GM19455 (cell line): ENCODE results near the gene CLCN3.
A peak's percentile ranks its signal among the peaks of the same experiment; 100 is the strongest.
"Not testable (repeated sequence)": the region's sequence is repeated elsewhere in the genome, so short reads cannot be mapped to it uniquely, and the experiment has no call there.

ENCODE experiments used
- ATAC-seq: cut with Tn5 transposase; IDR thresholded peaks from one replicate; pipeline ENCODE4 v1.9.1; 2021; ENCODE audit not compliant: unreplicated experiment

CLCN3 gene

DNA sequence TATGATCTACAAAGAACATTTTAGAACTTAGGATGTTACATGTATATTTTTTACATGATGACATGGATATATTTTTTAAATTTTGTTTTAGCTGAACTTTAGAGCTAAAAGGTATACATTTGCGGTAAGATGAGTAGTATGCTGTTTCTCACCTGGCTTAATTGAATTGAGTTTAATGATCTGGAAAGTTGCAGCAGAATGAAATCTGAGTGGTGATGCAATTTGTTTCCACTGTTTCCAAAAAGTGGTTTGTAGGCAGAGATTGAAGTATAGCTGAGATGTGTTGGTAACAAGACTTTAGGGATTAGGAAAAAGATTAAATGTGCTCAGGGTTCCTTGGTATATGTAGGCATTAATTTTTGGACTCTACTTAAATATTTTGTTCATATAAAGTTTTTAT, 69.3 kb downstream of the CLCN3 start:
- no peak for ATAC-seq

DNA sequence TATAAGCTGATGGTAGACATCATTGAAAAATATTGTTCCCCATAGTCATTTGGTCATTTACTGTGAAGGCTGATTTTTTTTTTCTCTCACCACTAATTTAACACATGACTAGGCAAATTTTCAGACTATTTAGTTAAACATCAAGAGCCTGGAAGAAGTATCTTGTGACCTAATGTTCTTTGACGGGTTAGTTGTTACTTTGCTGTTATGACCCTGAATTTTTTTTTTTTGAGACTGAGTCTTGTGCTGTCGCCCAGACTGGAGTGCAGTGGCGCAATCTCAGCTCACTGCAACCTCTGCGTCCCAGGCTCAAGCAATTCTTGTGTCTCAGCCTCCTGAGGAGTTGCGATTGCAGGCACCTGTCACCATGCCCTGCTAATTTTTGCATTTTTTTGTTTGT, 70.4 kb downstream of the CLCN3 start:
- ATAC-seq: no peak

DNA sequence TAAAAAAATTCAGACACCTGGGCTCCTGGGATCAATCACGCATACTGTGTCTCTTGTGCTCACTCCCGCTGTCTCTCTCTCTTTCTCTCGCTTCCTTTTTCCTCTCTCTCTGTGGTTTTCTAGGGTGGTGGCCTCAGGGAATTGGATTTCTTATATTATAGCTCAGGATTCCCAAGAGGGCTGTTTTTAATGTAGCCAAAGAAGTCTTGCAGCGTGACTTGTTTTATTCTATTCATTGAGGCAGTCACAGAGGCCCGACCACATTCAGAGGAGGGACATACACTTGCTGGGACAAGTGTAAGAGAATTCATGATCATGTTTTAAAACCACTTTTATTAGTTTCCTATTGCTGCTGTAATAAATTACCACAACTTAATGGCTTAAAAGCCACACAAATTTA, 78.0 kb downstream of the CLCN3 start:
- no peak for ATAC-seq

DNA sequence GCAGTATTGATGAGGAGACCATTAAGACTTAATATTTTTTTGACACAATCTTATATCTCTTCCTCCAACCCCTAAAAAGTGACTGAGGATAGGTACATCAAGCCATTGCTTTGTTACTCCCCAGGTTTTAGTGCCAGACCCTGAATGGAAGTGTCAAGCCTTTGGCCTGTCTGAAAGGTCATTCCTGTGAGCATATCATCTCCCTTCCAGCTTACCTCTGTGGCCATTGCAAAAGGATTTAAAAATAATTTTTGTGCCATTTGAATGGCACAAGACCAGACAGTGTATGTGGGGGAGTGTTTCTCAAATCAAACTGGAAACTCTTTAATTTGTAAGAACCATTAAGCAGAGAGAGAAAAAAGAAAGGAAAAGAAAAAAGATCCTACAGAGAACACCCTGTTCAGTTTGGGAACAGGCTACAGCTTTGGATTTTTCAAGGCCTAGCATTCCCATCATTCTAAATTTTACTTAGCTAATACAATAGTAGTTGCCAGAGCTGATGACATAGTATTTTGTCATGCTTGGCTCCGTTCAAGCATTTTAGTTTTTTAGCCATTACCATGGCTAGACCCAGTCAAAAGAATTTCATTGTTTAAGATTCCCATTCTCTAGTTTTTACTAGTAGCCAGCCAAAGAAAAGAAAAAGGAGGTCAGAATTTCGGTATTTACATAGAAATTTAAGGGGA, 87.7 kb downstream of the CLCN3 start:
- ATAC-seq: no peak

DNA sequence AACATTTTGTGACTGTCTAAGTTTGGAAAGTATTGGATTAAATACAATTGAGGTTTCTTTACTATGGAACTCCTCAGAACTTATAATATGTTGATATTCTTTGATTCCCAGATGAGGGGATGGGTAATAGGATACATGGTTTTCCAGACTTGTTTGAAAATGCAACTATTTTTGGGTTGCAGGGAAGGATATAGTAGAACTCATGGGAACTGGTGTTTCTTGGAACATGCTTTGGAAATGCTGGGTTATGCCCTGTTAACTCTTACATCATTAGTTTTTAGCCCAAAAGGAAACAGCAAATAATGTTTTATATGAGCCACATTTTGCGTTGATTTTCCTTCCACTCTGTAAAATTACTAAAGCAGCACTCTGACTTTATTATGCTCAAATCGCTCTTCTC, 95.4 kb downstream of the CLCN3 start:
- ATAC-seq: no peak

DNA sequence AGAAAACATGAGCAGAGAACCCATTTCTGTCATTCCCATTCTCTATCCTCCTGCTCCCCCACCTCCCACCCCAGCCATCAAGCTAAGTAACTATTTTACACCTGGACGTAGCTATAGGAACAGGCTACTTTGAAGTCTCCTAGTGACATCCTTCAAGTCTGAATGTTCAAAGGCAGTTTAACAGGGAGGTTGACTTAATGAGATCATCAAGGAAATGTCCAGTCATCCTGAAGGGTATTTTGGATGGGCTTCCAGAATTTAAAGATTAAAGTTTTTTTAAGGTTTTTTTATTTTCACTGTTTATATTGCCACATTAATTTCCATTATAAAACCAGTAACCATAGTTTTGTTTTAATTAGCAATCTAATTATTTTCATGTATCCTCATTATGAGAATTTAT, 96.3 kb downstream of the CLCN3 start:
- no peak for ATAC-seq

DNA sequence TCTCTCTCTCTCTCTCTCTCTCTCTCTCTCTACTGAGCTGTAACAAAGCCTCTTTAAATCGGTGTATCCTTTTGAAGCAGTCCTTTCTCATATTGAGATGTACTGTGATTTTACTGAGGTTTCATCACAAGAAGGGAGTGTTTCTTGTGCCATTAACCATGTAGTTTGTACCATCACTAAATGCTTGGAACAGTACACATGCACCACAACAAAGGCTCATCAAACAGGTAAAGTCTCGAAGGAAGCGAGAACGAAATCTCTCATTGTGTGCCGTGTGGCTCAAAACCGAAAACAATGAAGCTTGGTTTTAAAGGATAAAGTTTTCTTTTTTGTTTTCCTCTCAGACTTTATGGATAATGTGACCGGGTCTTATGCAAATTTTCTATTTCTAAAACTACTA, 100.2 kb downstream of the CLCN3 start:
- no peak for ATAC-seq

DNA sequence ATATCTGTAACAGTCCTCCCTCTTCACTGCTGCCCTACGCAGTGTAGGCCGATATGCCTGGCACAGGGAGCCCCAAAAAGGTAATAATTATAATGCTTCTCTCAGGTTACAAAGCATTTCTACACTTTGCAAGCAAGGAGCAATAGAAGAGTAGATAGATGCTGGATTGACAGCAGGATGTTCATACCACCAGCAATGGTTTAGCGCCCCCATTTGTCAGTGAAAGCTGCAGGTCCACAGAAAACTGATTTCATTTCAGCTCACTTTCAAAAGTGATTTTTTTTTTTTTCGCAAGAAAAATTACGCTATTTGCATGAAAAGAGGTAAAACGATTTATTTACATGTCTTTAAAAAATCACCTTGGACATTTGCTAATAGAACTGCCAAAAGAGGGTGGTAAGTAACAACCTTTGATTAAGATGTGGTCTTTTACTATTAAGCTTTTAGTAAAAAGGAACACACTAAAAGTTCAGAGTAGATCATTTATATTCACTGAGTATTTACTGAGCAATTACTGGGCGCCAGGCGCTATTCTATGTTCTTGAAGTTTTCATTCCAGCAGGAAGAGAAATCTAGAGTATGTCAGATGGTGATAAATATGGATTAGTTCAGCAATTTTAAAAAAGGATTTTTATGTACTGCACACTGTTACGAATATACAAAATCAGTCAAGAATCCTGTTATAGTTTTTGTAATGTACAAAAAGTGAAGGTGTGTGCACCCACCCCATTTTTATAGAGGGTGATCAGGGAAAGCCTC, 103.0 kb downstream of the CLCN3 start:
- ATAC-seq: no peak

DNA sequence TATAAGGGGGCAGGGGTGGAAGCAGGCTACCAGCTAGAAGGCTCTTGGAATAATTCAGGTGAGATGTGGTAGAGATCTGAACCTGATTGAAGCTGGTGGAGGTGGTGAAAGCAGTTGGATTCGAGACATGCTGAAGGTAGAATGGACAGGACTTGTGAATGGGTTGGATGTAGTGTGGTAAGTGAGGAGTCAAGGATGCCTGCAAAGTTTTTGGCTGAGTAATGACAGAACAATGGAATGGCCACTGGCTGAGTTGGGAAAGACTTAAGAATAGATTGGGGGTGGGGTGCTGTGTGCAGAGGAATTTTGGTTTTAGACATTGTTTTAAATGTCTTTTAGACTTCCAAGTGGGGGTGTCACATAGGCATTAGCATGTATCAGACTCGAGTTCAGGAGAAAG, 103.9 kb downstream of the CLCN3 start:
- no peak for ATAC-seq

DNA sequence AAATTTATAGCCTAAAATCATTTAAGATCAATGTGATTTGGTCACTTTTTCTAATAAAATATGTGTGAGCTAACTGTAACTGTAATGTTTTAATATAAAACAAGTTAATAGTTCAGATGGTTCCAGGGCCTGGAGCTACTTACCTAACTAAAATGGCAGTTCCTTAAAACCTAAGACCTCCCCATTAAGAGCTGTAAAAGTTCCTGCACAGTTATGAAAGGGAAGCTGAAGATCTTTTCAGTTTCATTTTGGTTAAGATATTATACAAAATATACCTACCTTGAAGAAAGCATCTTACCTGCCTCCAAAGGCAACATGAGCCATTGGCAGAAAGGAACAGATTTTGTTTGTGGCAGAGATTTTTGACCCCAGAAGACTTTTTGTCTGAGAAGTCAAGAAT, 107.2 kb downstream of the CLCN3 start:
- ATAC-seq: no peak

DNA sequence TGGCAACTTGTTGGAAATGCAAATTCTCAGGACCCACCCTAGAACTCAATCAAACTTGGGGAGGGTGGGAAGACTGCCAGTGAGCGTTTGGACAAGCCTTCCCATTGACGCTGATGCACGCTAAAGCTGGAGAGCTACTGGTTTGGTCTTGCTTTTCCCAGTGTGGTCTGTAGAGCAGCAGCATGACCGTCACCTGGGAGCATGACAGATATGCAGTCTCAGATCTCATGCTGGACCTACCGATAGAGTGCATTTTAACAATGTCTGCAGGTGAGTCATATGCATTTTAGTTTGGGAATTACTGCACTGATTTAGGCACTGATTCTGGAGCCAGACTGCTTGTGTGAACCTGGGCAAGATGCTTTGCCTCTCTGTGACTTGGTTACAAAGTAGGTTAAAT, 110.2 kb downstream of the CLCN3 start:
- no peak for ATAC-seq

DNA sequence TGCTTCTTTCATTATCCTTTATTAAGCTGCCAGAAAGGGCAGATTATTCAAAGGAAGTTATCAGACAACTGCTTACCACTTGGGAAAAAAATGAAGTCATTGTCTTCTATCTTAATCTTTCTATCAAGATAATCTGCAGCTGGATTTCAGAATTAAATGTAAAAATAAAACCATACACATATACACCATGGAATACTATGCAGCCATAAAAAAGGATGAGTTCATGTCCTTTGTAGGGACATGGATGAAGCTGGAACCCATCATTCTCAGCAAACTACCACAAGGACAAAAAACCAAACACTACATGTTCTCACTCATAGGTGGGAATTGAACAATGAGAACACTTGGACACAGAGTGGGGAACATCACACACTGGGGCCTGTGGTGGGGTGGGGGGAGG, 118.2 kb downstream of the CLCN3 start:
- not testable (repeated sequence) for ATAC-seq

DNA sequence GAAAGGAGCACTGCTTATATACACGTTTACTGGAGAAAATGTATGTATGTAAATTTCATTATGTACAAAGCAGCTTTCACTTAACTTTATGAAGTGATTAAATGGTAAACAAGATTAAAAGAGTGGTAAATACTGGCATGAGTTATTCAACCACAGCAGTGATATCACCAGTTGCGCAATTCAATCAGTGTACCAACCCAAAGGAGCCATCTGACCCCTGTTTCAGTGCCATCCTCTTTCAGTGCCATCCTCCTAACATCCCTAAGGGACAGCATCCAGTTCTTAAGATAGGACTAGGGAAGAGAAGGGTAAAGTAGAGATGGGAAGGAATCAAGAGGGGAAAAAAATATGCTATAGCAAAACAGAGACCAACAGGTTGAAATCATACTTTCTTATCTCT, 121.2 kb downstream of the CLCN3 start:
- no peak for ATAC-seq

DNA sequence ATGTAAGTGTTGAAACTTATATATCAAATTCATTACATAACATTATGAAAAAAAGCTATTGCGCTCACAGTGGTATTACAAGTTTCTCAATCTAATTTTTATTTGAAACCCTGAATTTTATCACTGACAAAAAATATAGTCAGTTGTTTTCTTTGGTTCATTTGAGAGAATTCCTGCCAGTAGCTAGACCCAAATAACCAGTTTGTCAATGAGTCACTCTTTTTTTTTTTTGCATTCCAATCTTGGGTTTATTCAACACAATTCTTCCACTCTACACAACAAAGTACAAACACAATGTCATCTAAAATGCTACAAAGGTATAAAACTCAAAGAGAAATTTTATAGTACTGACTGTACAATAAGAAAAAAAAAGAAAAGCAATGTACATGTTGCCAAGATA, 124.2 kb downstream of the CLCN3 start:
- no peak for ATAC-seq

DNA sequence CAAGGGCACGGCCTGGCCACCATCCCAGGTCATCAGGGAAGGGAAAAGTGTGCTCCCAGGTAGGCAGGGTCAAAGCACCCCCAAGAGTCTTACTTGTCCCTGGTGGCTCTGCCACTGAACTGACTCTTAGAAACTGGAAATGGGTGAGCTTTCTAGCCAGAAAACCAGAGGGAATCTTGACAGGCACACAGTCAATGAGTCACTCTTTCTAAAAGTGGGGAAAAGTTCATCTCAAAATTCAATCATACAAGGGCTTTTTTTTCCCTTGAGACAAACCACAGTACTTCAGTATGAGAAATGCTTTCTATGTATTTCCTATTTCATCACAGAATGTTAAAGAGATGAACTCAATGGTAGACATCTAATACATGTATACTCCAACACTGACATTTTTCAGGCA, 124.9 kb downstream of the CLCN3 start:
- ATAC-seq: no peak

DNA sequence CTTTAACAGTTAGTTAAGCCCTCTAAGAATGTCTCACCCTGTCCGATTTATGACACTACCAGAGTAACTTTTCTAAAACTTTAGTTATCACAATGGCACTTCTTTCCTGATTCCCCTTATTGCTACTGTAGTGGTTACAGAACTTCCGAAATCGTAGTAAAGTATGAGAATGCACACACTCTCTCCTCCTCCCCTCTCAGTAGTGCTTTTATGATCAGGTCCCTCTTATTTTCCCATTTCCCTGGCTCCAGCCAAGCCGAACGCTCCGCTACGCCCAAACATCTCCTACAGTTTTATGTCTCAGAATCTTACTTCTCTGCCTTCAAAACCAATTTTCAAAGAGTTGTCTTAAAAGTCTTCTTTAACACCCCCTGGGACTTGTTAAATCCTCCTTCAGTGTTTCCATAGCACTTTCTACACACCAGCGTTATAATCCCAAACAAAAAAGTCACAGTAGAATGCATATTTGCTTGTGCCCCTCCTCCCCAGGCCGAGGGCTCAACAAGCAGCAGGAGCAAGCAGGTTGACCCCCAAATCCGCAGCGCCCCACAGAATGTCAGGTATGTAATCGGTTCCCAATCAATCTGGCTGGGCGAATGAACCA, 136.7 kb downstream of the CLCN3 start:
- ATAC-seq: peak; percentile 30

DNA sequence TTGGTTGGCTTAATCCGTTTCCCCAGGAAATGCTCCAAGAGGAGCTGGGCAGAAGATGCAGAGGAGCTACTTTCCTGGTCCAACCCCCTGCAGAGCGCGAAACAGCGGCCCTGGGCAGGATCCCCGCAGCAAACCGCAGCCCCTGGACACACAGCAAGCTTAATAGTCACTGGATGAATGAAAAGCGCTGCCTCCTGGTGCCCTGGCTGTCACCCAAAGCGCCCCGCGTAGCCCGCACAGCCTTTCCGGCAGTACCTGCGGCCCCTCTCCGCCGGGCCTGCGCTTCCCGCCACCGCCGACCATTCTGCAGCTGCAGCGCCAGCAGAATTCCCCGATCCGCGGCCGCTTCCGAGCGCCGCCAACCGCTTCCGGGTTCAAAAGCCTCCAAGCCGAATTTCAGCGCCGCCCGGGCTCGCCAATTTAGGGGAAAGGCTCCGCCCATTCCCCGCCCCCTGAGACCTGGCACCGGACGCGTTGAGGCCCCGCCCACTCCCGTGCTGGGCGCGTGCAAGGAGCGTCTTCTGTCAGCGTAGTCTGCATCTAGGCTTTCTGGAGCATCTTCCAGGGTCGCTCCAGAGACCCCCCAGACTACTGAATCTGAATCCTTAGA, 137.3 kb downstream of the CLCN3 start, which contains the start of gene HPF1:
Gene HPF1, minus strand, starts transcription at position 370 of the 610 bp plus-strand sequence. Its CDS starts 67 bp downstream, at position 303.
- ATAC-seq: peak; percentile 96

DNA sequence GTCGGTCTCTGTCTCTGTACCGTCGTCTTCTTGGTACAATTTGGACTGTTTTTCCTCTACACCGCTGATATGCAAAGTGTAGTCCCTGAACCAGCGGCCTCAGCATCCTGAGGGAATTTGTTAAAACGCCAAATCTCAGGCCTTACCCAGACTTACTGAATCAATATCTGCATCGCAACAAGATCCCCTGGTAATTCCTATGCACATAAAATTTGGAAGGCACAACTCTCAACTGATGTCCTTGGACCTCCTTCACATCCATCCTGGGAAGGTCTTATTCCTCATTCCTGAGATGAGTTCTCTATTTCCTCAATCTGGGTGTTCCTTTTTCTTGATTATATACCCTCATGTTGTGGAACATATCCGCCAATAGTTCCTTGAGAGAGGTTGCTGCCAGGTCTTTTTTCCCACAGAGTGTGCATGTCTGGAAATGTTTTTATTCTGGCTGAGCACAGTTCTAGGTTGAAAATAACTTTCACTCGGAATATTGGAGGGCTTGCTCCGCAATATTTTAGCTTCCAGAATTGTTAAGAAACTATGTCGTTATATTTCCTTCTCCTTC, 138.1 kb downstream of the CLCN3 start:
- no peak for ATAC-seq

DNA sequence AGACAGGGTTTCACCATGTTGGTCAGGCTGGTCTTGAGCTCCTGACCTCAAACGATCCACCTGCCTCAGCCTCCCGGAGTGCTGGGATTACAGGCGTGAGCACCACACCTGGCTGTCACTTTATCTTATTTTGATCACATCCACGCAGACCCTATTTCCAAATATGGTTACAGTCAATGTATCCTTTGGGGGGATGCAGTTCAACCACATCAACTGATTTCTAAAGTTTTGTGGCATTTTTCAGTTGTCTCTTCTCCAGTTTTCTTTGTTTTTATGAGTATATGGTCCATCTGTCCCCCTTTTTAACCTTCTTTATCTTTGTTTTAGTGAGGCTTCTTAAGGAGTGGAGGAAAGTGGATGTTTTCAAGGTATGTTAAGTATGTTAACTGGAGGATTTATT, 141.5 kb downstream of the CLCN3 start:
- no peak for ATAC-seq

DNA sequence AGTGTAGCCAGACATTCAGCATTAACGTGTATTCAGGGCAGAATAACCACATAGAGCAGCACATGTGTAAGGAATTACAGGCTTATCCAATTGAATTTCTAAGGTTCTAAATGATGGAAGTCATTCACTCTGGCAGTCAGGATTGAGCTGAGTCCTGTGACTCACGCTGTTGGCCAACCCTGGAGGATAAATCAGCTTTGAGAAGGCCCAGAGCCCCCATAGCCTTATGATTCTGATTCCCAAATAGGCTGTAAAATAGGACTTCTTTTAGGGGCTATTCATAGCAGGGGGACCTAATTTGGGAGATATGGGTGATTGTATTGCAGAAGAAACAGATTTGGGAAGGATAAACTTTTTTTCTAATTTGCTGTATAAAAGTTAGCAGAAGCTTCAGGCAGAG, 145.5 kb downstream of the CLCN3 start:
- ATAC-seq: no peak

DNA sequence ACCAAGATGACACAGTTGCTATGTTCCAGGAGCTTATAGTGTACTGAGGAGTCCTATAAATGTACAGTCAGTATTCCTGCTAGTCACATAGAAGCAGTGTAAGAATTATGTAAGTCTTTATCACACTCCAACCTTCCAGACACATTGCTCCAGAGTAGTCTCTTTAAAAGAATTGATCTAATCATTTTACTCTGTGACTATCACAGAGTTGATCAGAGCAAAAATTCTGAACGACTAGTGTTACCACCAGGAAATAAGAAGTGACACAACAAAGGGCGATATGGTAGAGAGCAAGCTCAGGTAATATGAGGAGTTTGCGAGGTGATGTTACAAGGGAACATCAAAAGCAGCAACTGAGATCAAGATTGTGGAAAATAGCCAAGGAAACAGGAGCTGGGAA, 146.4 kb downstream of the CLCN3 start:
- ATAC-seq: no peak

DNA sequence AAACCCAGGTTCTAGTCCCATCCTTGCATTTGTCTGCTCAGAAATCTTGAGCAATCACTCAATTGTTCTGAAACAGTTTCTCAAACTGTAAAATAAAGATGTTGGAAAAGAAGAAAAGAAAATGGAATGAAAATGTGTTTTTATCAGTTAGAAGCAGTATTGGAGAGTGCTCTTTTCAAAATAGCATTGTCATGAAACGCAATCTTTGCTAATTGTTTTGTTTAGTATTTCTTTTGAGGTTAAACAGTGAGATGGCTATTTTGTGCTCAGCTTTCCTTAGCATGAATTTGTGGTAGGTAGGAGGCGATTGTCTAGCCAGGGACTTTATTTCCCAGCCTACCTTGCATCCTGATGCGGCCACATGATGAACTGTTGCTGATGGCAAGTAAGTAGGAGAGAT, 148.0 kb downstream of the CLCN3 start:
- no peak for ATAC-seq
